GM19324 (cell line): ENCODE results near the gene SCIN.
"Not testable (repeated sequence)": the region's sequence is repeated elsewhere in the genome, so short reads cannot be mapped to it uniquely, and the experiment has no call there.

Experiments used
- ATAC-seq: cut with Tn5 transposase; IDR thresholded peaks from one replicate; pipeline ENCODE4 v1.9.1; 2021; ENCODE audit warnings: mild to moderate bottlenecking, moderate library complexity; ENCODE audit not compliant: unreplicated experiment, low FRiP score

Gene SCIN

DNA sequence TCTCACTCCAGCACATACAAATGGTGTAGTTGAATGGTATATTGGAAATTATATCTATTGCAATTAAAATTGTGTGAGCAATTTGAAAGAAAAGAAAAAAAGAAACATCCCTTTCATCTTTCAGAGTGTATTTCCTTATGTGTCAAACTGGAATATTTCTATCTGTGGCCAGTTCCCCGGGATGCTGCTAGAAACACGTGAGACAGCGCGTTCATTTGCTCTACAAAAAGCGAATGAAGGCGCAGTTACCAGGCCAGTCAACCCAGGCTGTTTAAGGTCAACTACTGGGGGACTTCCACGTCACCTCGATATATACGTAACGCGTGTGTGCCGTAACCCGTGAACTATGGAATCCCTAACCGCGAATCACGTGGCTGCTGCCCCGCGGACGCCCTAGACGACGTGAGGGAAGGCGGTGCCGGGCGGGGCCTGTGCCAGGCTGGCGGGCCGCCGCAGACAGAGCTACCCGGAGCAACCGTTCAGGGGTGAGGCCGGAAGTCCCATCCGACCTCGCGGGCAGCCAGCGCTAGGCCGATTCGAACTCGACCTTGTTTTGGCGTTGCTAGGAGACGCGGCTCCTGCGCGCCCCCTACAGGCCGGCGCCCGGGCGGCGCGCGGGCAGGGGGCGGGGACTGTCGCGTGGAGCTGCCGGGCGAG is 115.8 kb downstream of the SCIN start:
- ATAC-seq: peak; percentile 87

DNA sequence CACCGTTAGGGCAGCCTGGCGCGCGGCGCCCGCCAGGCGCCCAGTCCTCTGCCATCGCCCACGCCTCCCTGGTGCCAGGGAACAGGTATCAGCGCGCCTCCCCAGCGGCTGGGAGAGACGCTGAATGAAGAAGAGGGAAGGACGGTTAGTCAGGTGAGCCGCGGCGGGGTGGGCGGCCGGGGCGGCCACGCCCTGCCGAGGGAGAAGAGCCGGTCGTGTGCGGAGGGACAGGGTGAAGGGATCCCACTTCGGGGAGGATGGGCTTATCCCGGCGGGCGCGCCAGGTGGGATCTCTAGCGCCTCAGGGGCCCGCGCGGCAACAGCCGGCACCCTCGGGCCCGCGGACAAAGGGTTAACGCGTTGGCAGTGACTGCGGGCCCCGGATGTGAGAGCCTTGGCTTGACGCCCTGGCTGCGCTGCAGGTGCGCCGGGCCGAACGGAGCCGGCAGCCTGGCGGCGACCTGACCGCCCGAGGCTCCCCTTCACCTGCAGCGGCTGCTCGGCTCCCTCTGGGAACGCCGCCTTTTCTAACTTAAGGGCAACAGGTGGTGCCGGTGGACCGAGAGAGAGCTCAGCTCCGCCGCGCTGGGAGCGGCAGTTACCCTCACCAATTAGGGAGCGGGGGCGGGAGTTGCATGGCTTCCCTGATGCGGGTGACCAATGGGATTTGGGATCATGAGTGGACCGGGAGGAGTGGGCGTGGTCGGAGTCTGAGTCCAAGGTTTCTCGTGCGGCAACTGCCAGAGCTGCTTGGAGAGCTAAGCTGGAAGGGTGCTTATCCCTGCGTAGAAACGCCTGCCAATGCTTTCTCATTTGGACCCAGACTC is 116.6 kb downstream of the SCIN start, which contains the start of gene ARL4A:
Gene ARL4A (plus strand): TSS at position 743 of the 827 bp plus-strand sequence. CDS start 622 bp downstream, outside the sequence.
- ATAC-seq: peak; percentile 94

GRCh38 chr7:12687718-12688171 is 117.2 kb downstream of the SCIN start:
- no peak for ATAC-seq

GRCh38 chr7:12688485-12689170 is 118.1 kb downstream of the SCIN start:
- ATAC-seq: not testable (repeated sequence)

GRCh38 chr7:12689451-12689850 is 118.9 kb downstream of the SCIN start:
- no peak for ATAC-seq

DNA sequence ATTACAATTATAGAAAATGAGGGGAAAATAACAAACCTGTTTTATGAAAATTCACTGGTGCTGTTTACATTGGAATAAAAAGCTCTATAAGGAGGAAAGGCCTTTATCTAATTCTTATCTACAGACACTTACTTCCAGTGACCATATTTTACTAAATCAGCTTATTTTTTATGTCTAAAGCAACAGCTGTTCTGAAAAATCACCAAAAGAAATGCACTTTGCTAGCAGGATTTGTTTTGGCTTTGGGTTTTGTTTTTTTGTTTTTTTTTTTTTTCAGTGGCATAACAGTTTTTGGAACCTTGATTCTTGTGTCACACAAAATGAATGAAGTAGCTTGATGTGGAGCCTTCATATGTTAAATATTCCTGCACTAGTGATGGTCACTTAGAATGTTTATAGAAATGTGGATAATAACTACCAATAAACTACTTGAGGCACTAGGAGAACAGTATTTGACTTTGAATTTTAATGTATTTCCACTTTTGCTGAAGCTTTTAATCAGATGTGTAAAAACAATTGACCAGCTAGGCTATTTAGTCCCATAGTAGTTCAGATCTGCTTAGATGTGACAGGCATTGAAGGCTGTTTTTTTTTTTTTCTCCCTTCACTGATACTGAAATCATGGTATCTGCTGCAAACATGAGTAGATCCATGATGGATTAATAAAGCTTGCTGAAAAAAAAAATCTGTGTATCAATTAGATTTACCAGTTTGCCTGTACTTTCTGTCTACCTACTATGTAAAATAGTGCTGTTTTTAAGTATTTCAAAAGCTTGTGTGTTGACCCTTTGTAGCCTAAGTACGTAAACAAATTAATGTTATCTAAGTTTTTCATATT is 119.7 kb downstream of the SCIN start:
- no peak for ATAC-seq

DNA sequence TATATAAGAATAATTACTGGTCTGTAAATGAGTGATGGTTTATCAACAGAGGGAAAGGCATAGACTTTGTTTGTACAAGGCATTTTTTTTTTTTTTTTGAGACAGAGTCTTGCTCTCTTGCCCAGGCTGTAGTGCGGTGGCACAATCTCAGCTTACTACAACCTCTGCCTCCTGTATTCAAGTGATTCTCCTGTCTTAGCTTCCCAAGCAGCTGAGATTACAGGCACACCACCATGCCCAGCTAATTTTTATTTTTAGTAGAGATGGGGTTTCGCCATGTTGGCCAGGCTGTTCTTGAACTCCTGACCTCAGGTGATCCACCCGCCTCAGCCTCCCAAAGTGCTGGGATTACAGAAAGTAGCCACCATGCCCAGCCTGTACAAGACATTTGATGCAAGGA is 120.9 kb downstream of the SCIN start:
- ATAC-seq: not testable (repeated sequence)

GRCh38 chr7:12692035-12692434 is 121.5 kb downstream of the SCIN start:
- ATAC-seq: no peak

- no peak for ATAC-seq
Observed at GRCh38 chr7:12692479-12693259, 122.1 kb downstream of the SCIN start.

DNA sequence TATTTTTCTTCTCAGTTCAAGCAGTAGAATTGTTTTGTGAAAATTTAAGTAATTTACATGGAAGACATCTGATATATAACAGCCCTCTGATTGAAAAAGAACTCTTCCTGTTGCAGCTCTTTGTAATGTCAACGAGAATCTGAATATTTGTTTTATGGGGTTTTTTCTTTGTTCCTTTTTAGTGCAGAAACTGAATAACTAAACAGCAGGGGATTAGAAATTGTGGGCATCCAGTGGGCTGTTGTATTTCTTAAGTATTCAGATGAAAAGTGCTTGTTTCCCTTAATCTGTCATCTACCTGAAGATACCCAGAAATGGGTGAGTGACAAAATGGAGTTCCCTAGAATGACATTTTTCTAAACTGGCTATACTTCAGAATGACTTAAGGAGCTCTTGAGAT is 124.3 kb downstream of the SCIN start:
- no peak for ATAC-seq

GRCh38 chr7:12695965-12696364 is 125.4 kb downstream of the SCIN start:
- no peak for ATAC-seq

GRCh38 chr7:12699299-12699698 is 128.8 kb downstream of the SCIN start:
- no peak for ATAC-seq

DNA sequence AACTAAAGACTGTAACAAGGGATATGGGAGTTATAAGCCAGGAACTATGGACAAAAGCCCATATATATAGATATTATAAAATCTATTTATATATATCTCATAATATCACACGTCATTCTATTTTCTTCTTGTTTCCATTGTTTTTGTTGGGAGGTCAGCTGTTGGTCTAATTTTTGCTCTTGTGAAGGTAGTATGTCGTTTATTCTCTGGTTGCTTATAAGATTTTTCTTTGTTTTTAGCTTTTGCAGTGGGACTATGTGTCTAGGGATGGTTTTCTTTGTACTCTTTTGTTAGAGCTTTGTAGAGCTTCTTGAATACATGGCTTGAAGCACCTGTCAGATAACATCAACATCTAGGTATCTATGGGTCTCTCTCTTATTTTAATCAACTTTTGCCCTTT is 130.9 kb downstream of the SCIN start:
- no peak for ATAC-seq

DNA sequence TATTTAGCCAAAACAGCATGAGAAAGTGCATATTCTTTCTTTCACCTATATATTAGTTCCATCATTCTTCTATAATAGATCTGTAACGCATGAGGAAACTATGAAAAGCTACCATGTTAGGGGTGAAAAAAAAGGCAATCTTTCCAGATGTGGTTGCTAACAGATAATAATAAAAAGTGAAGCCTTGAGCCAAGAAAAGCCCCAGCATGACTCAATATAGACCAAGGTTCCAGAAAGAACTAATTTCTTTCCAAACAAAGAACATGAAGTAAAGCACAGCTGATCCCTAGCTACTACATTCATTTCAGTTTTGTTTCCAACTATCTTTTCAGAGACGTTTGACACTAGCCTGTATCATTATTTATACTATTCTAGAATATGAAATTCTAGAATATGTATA is 133.4 kb downstream of the SCIN start:
- no peak for ATAC-seq

- ATAC-seq: no peak
Observed at GRCh38 chr7:12705878-12706277, 135.4 kb downstream of the SCIN start.

DNA sequence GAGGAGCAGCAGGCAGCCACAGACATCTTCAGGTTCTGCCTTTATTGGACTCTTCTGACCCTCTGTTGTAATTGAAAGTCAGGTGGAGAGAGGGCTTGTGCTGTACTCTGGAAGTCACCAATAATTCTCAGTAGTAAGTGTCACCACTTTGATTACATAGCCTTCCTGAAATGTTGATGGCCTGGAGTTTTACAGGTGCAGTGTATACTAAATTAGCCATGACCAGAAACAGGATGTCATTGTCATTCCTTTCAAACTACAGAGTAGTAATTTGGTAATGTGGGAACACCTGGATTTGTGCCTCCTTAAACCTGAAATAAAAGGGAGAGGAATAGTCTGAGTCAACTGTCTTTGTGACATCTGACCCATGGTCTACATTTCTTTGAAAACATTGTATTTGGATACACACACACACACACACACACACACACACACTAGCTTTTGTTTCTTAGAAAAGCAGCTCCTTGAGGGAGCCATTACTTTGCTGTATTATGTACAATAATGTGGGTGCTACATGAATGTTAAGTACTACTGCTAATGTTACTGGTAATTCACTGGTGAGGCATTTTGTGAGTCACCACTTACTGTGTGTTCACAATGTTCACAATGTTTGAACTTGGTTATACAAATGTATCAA is 136.5 kb downstream of the SCIN start:
- ATAC-seq: no peak

- ATAC-seq: no peak
Observed at GRCh38 chr7:12708314-12708713, 137.8 kb downstream of the SCIN start.
